ENCODE results near the gene NCAM1. TPM values are rescaled to one million over a fixed set of nuclear protein-coding genes. Genes with fewer than 3 reads are reported as not detected.
A peak's percentile ranks its signal among the peaks of the same experiment; 100 is the strongest.

NCAM1 gene
- total RNA-seq, 6 experiments from 2014 or later = 1.2 to 2.4 (median 1.8) TPM

DNA sequence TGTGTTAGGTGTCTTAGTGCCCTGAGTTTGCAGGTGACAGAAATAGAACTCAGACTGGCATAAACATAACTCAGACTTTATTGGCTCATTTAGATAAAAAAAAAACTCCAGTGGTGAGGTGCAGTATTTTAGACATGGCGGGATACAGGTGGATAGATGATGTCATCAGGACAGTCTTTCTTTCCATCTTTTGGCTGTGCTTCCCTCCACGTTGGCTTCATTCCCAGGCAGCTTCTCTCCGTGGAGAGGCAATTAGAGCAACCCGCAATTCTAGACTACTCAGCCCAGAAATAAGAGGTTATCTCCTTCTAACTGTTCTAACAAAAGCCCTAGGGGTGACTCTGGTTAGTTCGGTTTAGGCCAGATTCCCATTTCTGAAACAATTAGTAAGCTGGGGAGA lies 40.5 kb downstream of the NCAM1 start:
- no peak for ATAC-seq
- WGBS (ENCODE audit: insufficient coverage, low coverage, low lambda C conversion rate, missing lambda C conversion rate) = 67% methylated on average over 5 of the region's 5 CpGs
- Histone ChIP-seq H3K27ac (no peak overlapping the region), H3K9me3 (no peaks in the 10 kb centered on the region), H3K36me3 (no peaks in the 10 kb centered on the region), H3K4me3 (no peak overlapping the region), H3K4me1 (no peaks in the 10 kb centered on the region), H3K27me3 (no peaks in the 10 kb centered on the region)
- TF ChIP-seq, protein P1, sequence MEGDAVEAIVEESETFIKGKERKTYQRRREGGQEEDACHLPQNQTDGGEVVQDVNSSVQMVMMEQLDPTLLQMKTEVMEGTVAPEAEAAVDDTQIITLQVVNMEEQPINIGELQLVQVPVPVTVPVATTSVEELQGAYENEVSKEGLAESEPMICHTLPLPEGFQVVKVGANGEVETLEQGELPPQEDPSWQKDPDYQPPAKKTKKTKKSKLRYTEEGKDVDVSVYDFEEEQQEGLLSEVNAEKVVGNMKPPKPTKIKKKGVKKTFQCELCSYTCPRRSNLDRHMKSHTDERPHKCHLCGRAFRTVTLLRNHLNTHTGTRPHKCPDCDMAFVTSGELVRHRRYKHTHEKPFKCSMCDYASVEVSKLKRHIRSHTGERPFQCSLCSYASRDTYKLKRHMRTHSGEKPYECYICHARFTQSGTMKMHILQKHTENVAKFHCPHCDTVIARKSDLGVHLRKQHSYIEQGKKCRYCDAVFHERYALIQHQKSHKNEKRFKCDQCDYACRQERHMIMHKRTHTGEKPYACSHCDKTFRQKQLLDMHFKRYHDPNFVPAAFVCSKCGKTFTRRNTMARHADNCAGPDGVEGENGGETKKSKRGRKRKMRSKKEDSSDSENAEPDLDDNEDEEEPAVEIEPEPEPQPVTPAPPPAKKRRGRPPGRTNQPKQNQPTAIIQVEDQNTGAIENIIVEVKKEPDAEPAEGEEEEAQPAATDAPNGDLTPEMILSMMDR (IDR thresholded peaks at IDR 0.05) = no peak
- TF ChIP-seq POLR2A (IDR thresholded peaks at IDR 0.05) = no peak
- intact Hi-C loops (cut with DNase I) = no loop called here
- no peak for DNase-seq

DNA sequence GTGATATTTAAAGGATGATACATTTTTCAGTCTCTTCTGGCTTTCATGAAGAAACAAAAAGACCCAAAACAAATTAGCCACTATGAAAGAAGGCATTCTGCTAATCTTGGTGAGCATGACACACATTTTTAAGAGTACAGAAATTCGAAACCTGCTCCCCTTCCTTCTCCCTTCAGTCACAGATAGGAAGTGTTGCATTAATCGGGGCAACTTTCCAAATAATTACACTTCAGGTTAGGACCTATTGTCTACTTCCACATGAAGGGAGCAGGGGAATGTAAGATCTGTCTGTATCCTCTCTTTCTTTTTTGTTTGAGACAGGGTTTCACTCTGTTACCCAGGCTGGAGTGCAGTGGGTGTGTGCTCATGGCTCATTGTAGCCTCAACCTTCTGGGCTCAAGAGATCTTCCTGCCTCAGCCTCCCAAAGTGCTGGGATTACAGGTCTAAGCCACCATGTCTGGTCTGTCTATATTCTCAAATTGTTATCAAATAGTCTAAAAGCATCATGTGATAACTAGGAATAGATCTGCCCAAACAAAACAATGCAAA lies 45.8 kb downstream of the NCAM1 start:
- Histone ChIP-seq H3K36me3 (no peaks in the 10 kb centered on the region), H3K4me3 (no peak overlapping the region), H3K27ac (no peak overlapping the region), H3K4me1 (no peaks in the 10 kb centered on the region), H3K27me3 (no peaks in the 10 kb centered on the region), H3K9me3 (no peaks in the 10 kb centered on the region)
- ATAC-seq (no peak), DNase-seq (no peak)
- intact Hi-C loops (cut with DNase I) = no loop called here
- no peak for TF ChIP-seq POLR2A (IDR thresholded peaks at IDR 0.05)
- TF ChIP-seq, protein P1 (IDR thresholded peaks at IDR 0.05) = no peak
- WGBS (ENCODE audit: insufficient coverage, low coverage, low lambda C conversion rate, missing lambda C conversion rate) = 14% methylated on average over 2 of the region's 2 CpGs

DNA sequence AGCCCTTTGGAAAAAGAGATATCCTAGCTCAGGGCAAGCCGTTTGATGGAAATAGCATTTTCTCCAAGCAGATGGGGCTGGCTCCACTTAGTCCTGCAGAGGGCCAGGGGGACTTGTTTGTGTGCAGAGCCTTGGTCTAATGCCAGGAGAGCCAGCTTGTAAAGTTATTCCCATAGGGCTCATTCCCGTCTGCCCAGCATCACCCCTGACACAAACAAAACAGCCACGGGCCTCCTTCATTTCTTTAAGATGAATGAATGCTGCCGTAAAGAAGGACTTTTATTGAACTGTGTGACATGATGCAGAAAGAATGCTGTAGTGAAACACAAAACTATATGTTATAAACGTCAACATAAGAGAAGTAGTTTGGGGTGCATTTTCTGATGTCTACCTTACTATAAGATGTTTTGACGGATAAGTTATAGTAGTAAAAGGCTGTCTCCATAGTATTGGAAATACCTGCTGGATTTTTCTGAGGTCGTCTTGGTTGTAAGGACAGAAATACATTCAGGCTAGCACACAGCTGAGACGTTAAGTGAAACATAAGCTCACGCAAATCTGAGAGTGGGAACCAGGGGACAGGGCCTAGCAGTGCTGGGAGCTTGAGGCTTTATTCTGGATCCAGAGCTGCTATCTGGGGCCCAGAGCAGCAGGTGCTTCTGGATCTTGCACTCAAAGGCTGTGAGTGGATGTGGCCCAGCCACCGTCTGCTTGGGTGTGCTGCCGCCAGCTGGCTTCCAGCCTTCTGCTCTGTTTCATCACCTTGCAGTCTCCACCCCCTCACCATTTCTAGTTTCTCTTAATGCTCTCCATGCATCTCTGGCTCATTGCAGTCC lies 53.3 kb downstream of the NCAM1 start:
- intact Hi-C loops (cut with DNase I) = no loop called here
- TF ChIP-seq POLR2A (IDR thresholded peaks at IDR 0.05) = no peak
- TF ChIP-seq, protein P1 (IDR thresholded peaks at IDR 0.05) = no peak
- ATAC-seq (peak in 2 of 4 donors; percentile 59 to 61), DNase-seq (no peak)
- H3K4me1 ChIP-seq = no peaks in the 10 kb centered on the region
- WGBS (ENCODE audit: insufficient coverage, low coverage, low lambda C conversion rate, missing lambda C conversion rate) = 54% methylated on average over 9 of the region's 11 CpGs
- H3K9me3 ChIP-seq = no peaks in the 10 kb centered on the region
- no peaks in the 10 kb centered on the region for H3K36me3 ChIP-seq
- H3K27ac ChIP-seq = no peak overlapping the region
- H3K4me3 ChIP-seq = no peak overlapping the region
- H3K27me3 ChIP-seq = no peaks in the 10 kb centered on the region

DNA sequence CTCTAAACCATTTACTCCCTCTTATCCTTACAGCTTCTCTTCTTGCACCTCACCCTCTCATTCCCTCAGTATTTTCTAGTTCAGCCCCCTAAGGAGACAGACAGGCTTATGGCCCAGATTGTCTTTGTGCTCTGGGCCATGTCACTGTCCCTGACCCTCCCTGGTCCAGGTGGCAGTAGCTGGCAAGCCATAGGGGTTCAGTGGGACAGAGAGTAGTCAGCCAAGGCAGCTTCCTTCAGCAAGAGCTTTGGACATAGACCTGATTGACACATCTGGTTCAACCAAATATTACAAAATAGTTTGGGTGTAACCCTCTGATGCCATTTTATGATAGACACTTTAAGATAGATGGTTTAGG lies 53.9 kb downstream of the NCAM1 start:
- Histone ChIP-seq H3K36me3 (no peaks in the 10 kb centered on the region), H3K27me3 (no peaks in the 10 kb centered on the region), H3K4me3 (no peak overlapping the region), H3K9me3 (no peaks in the 10 kb centered on the region), H3K27ac (no peak overlapping the region), H3K4me1 (no peaks in the 10 kb centered on the region)
- ATAC-seq (no peak), DNase-seq (no peak)
- TF ChIP-seq, protein P1 (IDR thresholded peaks at IDR 0.05) = no peak
- TF ChIP-seq POLR2A (IDR thresholded peaks at IDR 0.05) = no peak
- intact Hi-C loops (cut with DNase I) = no loop called here

Measured in right lobe of liver (tissue), 6 donors.